Fibroblast of lung (primary cell): ENCODE measurements around the gene SNX3. TPM values are rescaled to one million over a fixed set of nuclear protein-coding genes. Genes with fewer than 3 reads are reported as not detected.

Experiments used
- DNase-seq, 2 donors: peaks; one replicate each; pipeline versions ENCODE4 v3.0.0 to v3.0.0-alpha.2; 2010; ENCODE audit warnings: low read depth in 2 of 2
- H2AFZ ChIP-seq: 2 replicates; pipeline ENCODE4 v1.5.1; 2012; ENCODE audit warnings: low read length, control low read depth, inconsistent platforms
- H3K27ac ChIP-seq: 2 replicates; pipeline ENCODE4 v1.5.1; 2011; ENCODE audit warnings: low read length, control low read depth; ENCODE audit not compliant: insufficient read depth
- H3K27me3 ChIP-seq: 2 replicates; pipeline ENCODE4 v1.5.1; 2011; ENCODE audit warnings: mild to moderate bottlenecking, low read length; ENCODE audit not compliant: control insufficient read depth, insufficient read depth
- H3K36me3 ChIP-seq: 2 replicates; pipeline ENCODE4 v1.5.1; 2011; ENCODE audit warnings: low read length; ENCODE audit not compliant: control insufficient read depth, insufficient read depth
- H3K4me1 ChIP-seq: 2 replicates; pipeline ENCODE4 v1.5.1; 2011; ENCODE audit warnings: low read length; ENCODE audit not compliant: control insufficient read depth, insufficient read depth; ENCODE audit errors: extremely low read depth
- H3K4me2 ChIP-seq: 2 replicates; pipeline ENCODE4 v1.5.1; 2011; ENCODE audit warnings: low read length, control low read depth; ENCODE audit not compliant: insufficient read depth; ENCODE audit errors: extremely low read depth
- H3K4me3 ChIP-seq, 4 experiments: fragments of 200-600 bp in 1 of 4; sonication (generic) in 1 of 4; replicated peaks in 1 of 4; 2 replicates each; pipeline ENCODE4 v1.5.1; 2011 to 2016; ENCODE audit warnings: low read length in 4 of 4, low read depth in 3 of 4, mild to moderate bottlenecking in 3 of 4, control low read depth in 2 of 4, inconsistent platforms in 1 of 4, mixed read lengths in 1 of 4; ENCODE audit not compliant: insufficient read depth in 1 of 4; ENCODE audit errors: control extremely low read depth in 1 of 4
- H3K79me2 ChIP-seq: 2 replicates; pipeline ENCODE4 v1.5.1; 2012; ENCODE audit warnings: mild to moderate bottlenecking, low read length, inconsistent platforms; ENCODE audit not compliant: control insufficient read depth, insufficient read depth
- H3K9ac ChIP-seq: 2 replicates; pipeline ENCODE4 v1.5.1; 2011; ENCODE audit warnings: mild to moderate bottlenecking, low read length, control low read depth; ENCODE audit not compliant: insufficient read depth
- H3K9me3 ChIP-seq: 2 replicates; pipeline ENCODE4 v1.5.1; 2012; ENCODE audit warnings: low read depth, low read length; ENCODE audit not compliant: control insufficient read depth, insufficient read depth
- H4K20me1 ChIP-seq: 2 replicates; pipeline ENCODE4 v1.5.1; 2011; ENCODE audit warnings: low read length; ENCODE audit not compliant: control insufficient read depth, insufficient read depth; ENCODE audit errors: extremely low read depth
- CTCF ChIP-seq, 2 donors: IDR thresholded peaks in 1 of 2; conservative IDR thresholded peaks in 1 of 2; 1 replicate in 1 of 2; 2 replicates in 1 of 2; pipeline ENCODE4 v1.5.1; 2011 to 2012; ENCODE audit warnings: low read length in 2 of 2, control low read depth in 1 of 2, inconsistent platforms in 1 of 2, low read depth in 1 of 2, mild to moderate bottlenecking in 1 of 2
- EZH2 ChIP-seq: IDR thresholded peaks from 2 replicates; pipeline ENCODE4 v1.5.1; 2012; ENCODE audit warnings: low read length, control low read depth, mild to moderate bottlenecking; ENCODE audit errors: missing control alignments
- polyA plus RNA-seq, 2 donors: library from polyadenylated mRNA; depleted of rRNA in 1 of 2; stranded (reverse) in 1 of 2; unstranded in 1 of 2; fragments of >200 nt; gene quantifications; 2 replicates each; pipeline ENCODE4 v1.2.1, GENCODE V29; 2011 to 2012; ENCODE audit warnings: missing spikeins in 1 of 2
- total RNA-seq: library from RNA; depleted of rRNA; stranded (reverse); fragments of >200 nt; gene quantifications from 2 replicates; pipeline ENCODE4 v1.2.1, GENCODE V29; 2014

Gene SNX3
- total and polyA plus RNA-seq, 2 donors (not counting 1 experiment from before 2014, with no cell fraction given) = 209 to 428 TPM

- TF ChIP-seq CTCF (conservative IDR thresholded peaks at IDR 0.05 in 1 of 2, IDR thresholded peaks at IDR 0.05 in 1 of 2; ENCODE audit: low read depth in 1 of 2, low read length in 2 of 2) = no peak
- TF ChIP-seq EZH2 = no peak
- no peak overlapping the region for H3K27ac ChIP-seq
- no peaks in the 10 kb centered on the region for H4K20me1 ChIP-seq
- H2AFZ ChIP-seq = no peak overlapping the region
- H3K4me3 ChIP-seq = no peak overlapping the region
- no peak overlapping the region for H3K9ac ChIP-seq
- no peaks in the 10 kb centered on the region for H3K79me2 ChIP-seq
- H3K27me3 ChIP-seq = peaks cover 87% of the 10 kb centered on the region
- no peaks in the 10 kb centered on the region for H3K36me3 ChIP-seq
- no peaks in the 10 kb centered on the region for H3K4me1 ChIP-seq
- H3K9me3 ChIP-seq = no peaks in the 10 kb centered on the region
- peak in 1 of 2 donors; percentile 38 for DNase-seq
- no peak overlapping the region for H3K4me2 ChIP-seq
Measured at GRCh38 chr6:108168501-108169463, 92.1 kb downstream of the SNX3 start.

- no peak overlapping the region for H3K9ac ChIP-seq
- no peak for DNase-seq
- no peak overlapping the region for H3K4me2 ChIP-seq
- H2AFZ ChIP-seq = no peak overlapping the region
- no peaks in the 10 kb centered on the region for H4K20me1 ChIP-seq
- H3K36me3 ChIP-seq = no peaks in the 10 kb centered on the region
- H3K9me3 ChIP-seq = no peaks in the 10 kb centered on the region
- no peaks in the 10 kb centered on the region for H3K4me1 ChIP-seq
- peaks cover 91% of the 10 kb centered on the region for H3K27me3 ChIP-seq
- TF ChIP-seq EZH2 = no peak
- no peak for TF ChIP-seq CTCF (conservative IDR thresholded peaks at IDR 0.05 in 1 of 2, IDR thresholded peaks at IDR 0.05 in 1 of 2; ENCODE audit: low read depth in 1 of 2, low read length in 2 of 2)
- no peak overlapping the region for H3K27ac ChIP-seq
- no peaks in the 10 kb centered on the region for H3K79me2 ChIP-seq
- no peak overlapping the region for H3K4me3 ChIP-seq
Measured at GRCh38 chr6:108168090-108168463, 92.8 kb downstream of the SNX3 start.

GRCh38 chr6:108167449-108168089 lies 93.3 kb downstream of the SNX3 start:
- Histone ChIP-seq H3K36me3 (no peaks in the 10 kb centered on the region), H3K4me3 (no peak overlapping the region), H2AFZ (no peak overlapping the region), H3K27ac (no peak overlapping the region), H3K4me2 (no peak overlapping the region), H3K4me1 (no peaks in the 10 kb centered on the region), H3K9me3 (no peaks in the 10 kb centered on the region), H3K9ac (no peak overlapping the region), H3K79me2 (no peaks in the 10 kb centered on the region), H3K27me3 (peaks cover 94% of the 10 kb centered on the region), H4K20me1 (no peaks in the 10 kb centered on the region)
- DNase-seq = no peak
- TF ChIP-seq CTCF (conservative IDR thresholded peaks at IDR 0.05 in 1 of 2, IDR thresholded peaks at IDR 0.05 in 1 of 2; ENCODE audit: low read depth in 1 of 2, low read length in 2 of 2) = no peak
- peak; percentile 14 for TF ChIP-seq EZH2
